Skeletal muscle tissue (tissue), 4 donors: Measurements from ENCODE around the gene C19orf44. TPM values are rescaled to one million over a fixed set of nuclear protein-coding genes. Genes with fewer than 3 reads are reported as not detected.
"Not testable (repeated sequence)": the region's sequence is repeated elsewhere in the genome, so short reads cannot be mapped to it uniquely, and the experiment has no call there.

Experiments
- H3K27ac ChIP-seq: one replicate; pipeline ENCODE4 v1.7.0; 2013; ENCODE audit warnings: mild to moderate bottlenecking, low read depth, low read length, inconsistent platforms
- H3K27me3 ChIP-seq, 3 donors: one replicate each; pipeline ENCODE4 v1.7.0; 2013; ENCODE audit warnings: low read length in 3 of 3; ENCODE audit not compliant: control insufficient read depth in 3 of 3, insufficient read depth in 3 of 3
- H3K36me3 ChIP-seq, 3 donors: one replicate each; pipeline ENCODE4 v1.7.0; 2013; ENCODE audit warnings: low read length in 3 of 3; ENCODE audit not compliant: control insufficient read depth in 3 of 3, insufficient read depth in 3 of 3
- H3K4me1 ChIP-seq, 3 donors: one replicate each; pipeline ENCODE4 v1.7.0; 2013; ENCODE audit warnings: low read length in 3 of 3, mild to moderate bottlenecking in 3 of 3; ENCODE audit not compliant: control insufficient read depth in 3 of 3, insufficient read depth in 3 of 3
- H3K4me3 ChIP-seq, 3 donors: one replicate each; pipeline ENCODE4 v1.7.0; 2013; ENCODE audit warnings: low read length in 3 of 3
- H3K9ac ChIP-seq, 3 donors: one replicate each; pipeline ENCODE4 v1.7.0; 2013; ENCODE audit warnings: low read length in 3 of 3, mild to moderate bottlenecking in 3 of 3, moderate library complexity in 2 of 3, low read depth in 1 of 3
- H3K9me3 ChIP-seq, 3 donors: one replicate each; pipeline ENCODE4 v1.7.0; 2013; ENCODE audit warnings: low read length in 3 of 3; ENCODE audit not compliant: control insufficient read depth in 3 of 3
- total RNA-seq: library from RNA; depleted of rRNA; stranded (reverse); fragments of >200 nt; gene quantifications from one replicate; pipeline ENCODE4 v1.2.3, GENCODE V29; 2014
- donor health status: Osteomylitis.

Gene C19orf44
- total RNA-seq, 1 donor from 2014 or later = 2.6 TPM

DNA sequence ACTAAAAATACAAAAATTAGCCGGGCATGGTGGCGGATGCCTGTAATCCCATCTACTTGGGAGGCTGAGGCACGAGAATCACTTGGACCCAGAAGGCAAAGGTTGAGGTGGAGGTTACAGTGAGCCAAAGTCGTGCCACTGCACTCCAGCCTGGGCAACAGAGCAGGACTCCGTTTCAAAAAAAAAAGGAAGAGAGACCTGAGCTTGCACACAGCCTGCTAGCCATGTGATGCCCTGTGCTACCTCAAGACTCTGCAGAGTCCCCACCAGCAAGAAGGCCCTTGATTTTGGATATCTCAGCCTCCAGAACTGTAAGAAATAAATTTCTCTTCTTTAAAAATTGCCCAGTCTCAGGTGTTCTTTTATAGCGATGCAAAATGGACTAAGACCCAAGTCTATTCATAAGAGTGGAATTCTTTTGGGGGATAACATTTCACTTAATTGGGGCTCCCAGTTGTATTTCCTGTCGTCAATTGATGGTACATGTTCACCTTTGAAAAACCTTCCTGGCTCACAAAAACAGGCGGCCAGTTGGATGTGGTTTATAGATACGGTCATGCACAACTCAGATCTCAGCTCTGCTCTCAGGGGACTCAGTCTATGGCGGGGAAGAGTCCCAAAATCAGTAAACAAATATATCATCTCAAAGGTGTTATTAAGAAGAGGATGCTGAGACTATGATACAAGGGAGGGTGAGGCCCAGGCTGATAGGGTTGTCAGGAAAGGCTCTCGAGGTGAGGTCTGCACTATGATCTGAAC is 48.5 kb downstream of the C19orf44 start:
- Histone ChIP-seq H3K4me3 (no peak overlapping the region), H3K9me3 (no peaks in the 10 kb centered on the region), H3K27me3 (no peaks in the 10 kb centered on the region), H3K27ac (no peak overlapping the region), H3K36me3 (peaks cover 3% of the 10 kb centered on the region in 3 donors), H3K9ac (no peak overlapping the region), H3K4me1 (peaks cover 26 to 33% (median 29%) of the 10 kb centered on the region in 3 donors)

GRCh38 chr19:16548956-16549355 is 52.8 kb downstream of the C19orf44 start:
- no peaks in the 10 kb centered on the region for H3K9me3 ChIP-seq
- no peak overlapping the region for H3K4me3 ChIP-seq
- no peak overlapping the region for H3K9ac ChIP-seq
- no peak overlapping the region for H3K27ac ChIP-seq
- H3K4me1 ChIP-seq = no peaks in the 10 kb centered on the region
- no peaks in the 10 kb centered on the region for H3K27me3 ChIP-seq
- H3K36me3 ChIP-seq = peaks cover 14 to 18% (median 16%) of the 10 kb centered on the region in 3 donors

DNA sequence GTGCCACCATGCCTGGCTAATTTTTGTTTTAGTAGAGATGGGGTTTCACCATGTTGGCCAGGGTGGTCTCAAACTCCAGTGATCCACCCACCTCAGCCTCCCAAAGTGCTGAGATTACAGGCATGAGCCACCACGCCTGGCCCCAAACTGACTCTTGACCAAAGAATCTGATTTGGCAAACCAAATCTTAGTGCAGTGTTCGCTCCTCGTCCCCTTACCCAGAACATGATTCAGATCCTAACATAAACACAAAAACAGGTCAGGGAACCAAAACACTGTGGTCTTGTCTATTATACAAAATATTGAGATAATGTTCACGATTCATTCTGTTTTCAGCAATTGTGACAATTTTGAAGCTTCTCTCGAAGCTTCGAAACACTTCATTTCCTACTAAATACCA is 55.7 kb downstream of the C19orf44 start:
- H3K4me1 ChIP-seq, H3K9ac ChIP-seq, H3K27me3 ChIP-seq, H3K4me3 ChIP-seq, H3K27ac ChIP-seq, H3K9me3 ChIP-seq: not testable (repeated sequence)
- peaks cover 29 to 33% (median 30%) of the 10 kb centered on the region in 3 donors for H3K36me3 ChIP-seq

DNA sequence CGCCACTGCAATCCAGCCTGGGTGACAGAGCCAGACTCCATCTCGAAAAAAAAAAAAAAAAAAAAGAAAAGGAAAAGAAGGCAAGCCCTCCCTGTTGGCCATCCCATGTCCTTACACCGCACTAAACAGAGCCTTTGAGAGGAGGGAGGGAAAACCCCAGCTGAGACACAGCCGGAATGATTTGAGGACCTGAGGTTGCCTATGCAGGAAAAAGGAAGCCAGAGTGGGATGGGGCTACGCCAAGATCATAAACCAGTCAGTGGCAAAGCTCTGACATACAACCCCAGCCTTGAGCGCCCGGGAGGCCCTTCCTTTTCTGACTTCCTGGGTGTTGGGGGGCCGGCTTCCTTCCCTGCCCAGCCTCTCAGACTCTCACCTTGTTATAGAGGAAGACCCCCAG is 58.6 kb downstream of the C19orf44 start:
- H3K4me3 ChIP-seq = no peak overlapping the region
- H3K36me3 ChIP-seq = peaks cover 31 to 33% (median 32%) of the 10 kb centered on the region in 3 donors
- no peak overlapping the region for H3K9ac ChIP-seq
- H3K27me3 ChIP-seq = no peaks in the 10 kb centered on the region
- no peaks in the 10 kb centered on the region for H3K9me3 ChIP-seq
- H3K27ac ChIP-seq = no peak overlapping the region
- no peaks in the 10 kb centered on the region for H3K4me1 ChIP-seq

GRCh38 chr19:16559780-16560276 is 63.6 kb downstream of the C19orf44 start:
- Histone ChIP-seq H3K27ac (no peak overlapping the region), H3K9ac (no peak overlapping the region), H3K4me1 (peaks cover 8 to 13% (median 9%) of the 10 kb centered on the region in 3 donors), H3K27me3 (no peaks in the 10 kb centered on the region), H3K9me3 (no peaks in the 10 kb centered on the region), H3K36me3 (peaks cover 28 to 35% (median 32%) of the 10 kb centered on the region in 3 donors), H3K4me3 (no peak overlapping the region)

GRCh38 chr19:16561382-16561781 is 65.2 kb downstream of the C19orf44 start:
- H3K27ac ChIP-seq = peak overlapping the region; percentile 19
- peaks cover 9 to 13% (median 10%) of the 10 kb centered on the region in 3 donors for H3K4me1 ChIP-seq
- H3K36me3 ChIP-seq = peaks cover 28 to 34% (median 31%) of the 10 kb centered on the region in 3 donors

GRCh38 chr19:16562608-16563025 is 66.4 kb downstream of the C19orf44 start:
- no peak overlapping the region for H3K27ac ChIP-seq
- H3K36me3 ChIP-seq = peaks cover 34 to 40% (median 38%) of the 10 kb centered on the region in 3 donors
- peaks cover 9 to 13% (median 10%) of the 10 kb centered on the region in 3 donors for H3K4me1 ChIP-seq
- no peak overlapping the region for H3K9ac ChIP-seq
- no peaks in the 10 kb centered on the region for H3K27me3 ChIP-seq
- no peaks in the 10 kb centered on the region for H3K9me3 ChIP-seq
- H3K4me3 ChIP-seq = no peak overlapping the region

More at GRCh38 chr19:16561382-16561781, 65.2 kb downstream of the C19orf44 start:
- H3K9me3 ChIP-seq = no peaks in the 10 kb centered on the region
- peak overlapping the region in 1 of 3 donors; percentile 3 for H3K9ac ChIP-seq
- no peak overlapping the region for H3K4me3 ChIP-seq
- no peaks in the 10 kb centered on the region for H3K27me3 ChIP-seq

GRCh38 chr19:16564842-16565241 is 68.6 kb downstream of the C19orf44 start:
- H3K4me3 ChIP-seq = no peak overlapping the region
- peaks cover 9 to 15% (median 10%) of the 10 kb centered on the region in 3 donors for H3K4me1 ChIP-seq
- peaks cover 35 to 49% (median 47%) of the 10 kb centered on the region in 3 donors for H3K36me3 ChIP-seq
- H3K9ac ChIP-seq = no peak overlapping the region
- no peak overlapping the region for H3K27ac ChIP-seq
- H3K27me3 ChIP-seq = no peaks in the 10 kb centered on the region
- H3K9me3 ChIP-seq = no peaks in the 10 kb centered on the region

DNA sequence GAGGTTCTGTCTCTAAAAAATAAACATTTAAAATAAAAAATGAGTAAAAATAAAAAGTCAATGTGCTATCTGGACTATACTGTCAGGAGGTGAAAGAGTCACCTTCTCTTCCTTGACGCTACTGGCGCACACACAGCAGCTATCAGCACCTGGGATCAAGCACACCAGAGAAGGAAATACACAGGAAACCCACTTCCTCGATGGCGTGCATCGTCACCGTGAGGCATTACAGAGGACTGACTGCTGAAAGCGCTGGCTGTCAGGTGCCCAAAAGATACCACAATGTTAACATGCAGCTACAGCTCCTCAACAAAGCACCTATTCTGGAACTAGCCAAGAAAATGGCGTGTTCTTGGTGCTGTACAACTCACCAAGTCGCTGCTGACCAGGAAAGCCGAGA is 70.0 kb downstream of the C19orf44 start:
- H3K9me3 ChIP-seq = no peaks in the 10 kb centered on the region
- no peak overlapping the region for H3K4me3 ChIP-seq
- no peaks in the 10 kb centered on the region for H3K27me3 ChIP-seq
- H3K36me3 ChIP-seq = peaks cover 30 to 50% (median 44%) of the 10 kb centered on the region in 3 donors
- H3K4me1 ChIP-seq = peaks cover 12 to 25% (median 20%) of the 10 kb centered on the region in 3 donors
- H3K27ac ChIP-seq = no peak overlapping the region
- no peak overlapping the region for H3K9ac ChIP-seq

GRCh38 chr19:16566702-16567101 is 70.5 kb downstream of the C19orf44 start:
- H3K36me3 ChIP-seq = peaks cover 30 to 48% (median 41%) of the 10 kb centered on the region in 3 donors
- H3K9me3 ChIP-seq = no peaks in the 10 kb centered on the region
- H3K27ac ChIP-seq = no peak overlapping the region
- no peaks in the 10 kb centered on the region for H3K27me3 ChIP-seq
- H3K4me3 ChIP-seq = no peak overlapping the region
- H3K4me1 ChIP-seq = peaks cover 12 to 25% (median 20%) of the 10 kb centered on the region in 3 donors
- no peak overlapping the region for H3K9ac ChIP-seq
